Endothelial cell of umbilical vein (primary cell): ENCODE results near the gene APOBEC4. TPM values are rescaled to one million over a fixed set of nuclear protein-coding genes. Genes with fewer than 3 reads are reported as not detected.

ENCODE experiments used
- BruUV-seq: library from RNA; stranded (reverse); fragments of 400-500 nt; replicated peaks from 2 replicates; lab custom pipeline; 2021; lab: Mats Ljungman, UMichigan
- CTCF ChIA-PET: fragments of 300-600, 350-600 bp; sonication (Branson Sonifier 250); formaldehyde crosslinking; loops from one replicate; lab custom pipeline; 2021; ENCODE audit warnings: antibody characterized with exemption, inconsistent platforms; lab: Charles Lee
- POLR2A ChIA-PET: fragments of 300-600, 350-600 bp; sonication (Branson Sonifier 250); formaldehyde crosslinking; loops from one replicate; lab custom pipeline; 2021; ENCODE audit warnings: antibody characterized with exemption, inconsistent platforms; lab: Charles Lee
- DNase-seq: peaks from one replicate; pipeline ENCODE4 v3.0.0-alpha.2; 2011; ENCODE audit warnings: low read depth, low spot score
- FAIRE-seq: peaks from 2 replicates; lab custom pipeline; 2011; peaks lifted over from hg19 to GRCh38; lab: Jason Lieb, UNC
- H2AFZ ChIP-seq: 2 replicates; pipeline ENCODE4 v1.6.0; 2012; ENCODE audit warnings: low read depth, low read length, control low read depth, inconsistent platforms
- H3K27ac ChIP-seq: 2 replicates; pipeline ENCODE4 v1.5.1; 2011; ENCODE audit warnings: low read depth, mild to moderate bottlenecking, control low read depth, low read length, moderate library complexity; ENCODE audit not compliant: insufficient read depth
- H3K27me3 ChIP-seq, 2 experiments: 2 replicates each; pipeline versions ENCODE4 v1.6.0 to v1.6.1; 2011; ENCODE audit warnings: low read length in 2 of 2, mixed read lengths in 1 of 2; ENCODE audit not compliant: control insufficient read depth in 2 of 2, insufficient read depth in 2 of 2
- H3K36me3 ChIP-seq, 2 experiments: 2 replicates in 1 of 2; 3 replicates in 1 of 2; pipeline ENCODE4 v1.5.1; 2011; ENCODE audit warnings: low read length in 2 of 2, mild to moderate bottlenecking in 1 of 2, moderate library complexity in 1 of 2; ENCODE audit not compliant: control insufficient read depth in 2 of 2, insufficient read depth in 2 of 2; ENCODE audit errors: extremely low read depth in 1 of 2
- H3K4me1 ChIP-seq: 3 replicates; pipeline ENCODE4 v1.5.1; 2011; ENCODE audit warnings: mild to moderate bottlenecking, low read length; ENCODE audit not compliant: control insufficient read depth, insufficient read depth; ENCODE audit errors: extremely low read depth
- H3K4me2 ChIP-seq: 2 replicates; pipeline ENCODE4 v1.6.1; 2011; ENCODE audit warnings: low read length, control low read depth, mixed read lengths; ENCODE audit not compliant: insufficient read depth
- H3K4me3 ChIP-seq, 3 experiments: fragments of 200-600 bp in 1 of 3; sonication (generic), shearing (Covaris generic) in 1 of 3; replicated peaks in 1 of 3; 2 replicates each; pipeline ENCODE4 v1.5.1; 2011 to 2016; ENCODE audit warnings: control low read depth in 3 of 3, low read length in 3 of 3, mild to moderate bottlenecking in 2 of 3, inconsistent platforms in 1 of 3, low read depth in 1 of 3, moderate library complexity in 1 of 3; ENCODE audit not compliant: insufficient read depth in 1 of 3
- H3K79me2 ChIP-seq: 2 replicates; pipeline ENCODE4 v1.6.0; 2012; ENCODE audit warnings: low read length, inconsistent platforms; ENCODE audit not compliant: control insufficient read depth, insufficient read depth
- H3K9ac ChIP-seq: replicated peaks from 2 replicates; pipeline ENCODE3; 2011; ENCODE audit warnings: low read length, control low read depth; ENCODE audit not compliant: insufficient read depth; ENCODE audit errors: extremely low read depth
- H3K9me1 ChIP-seq: replicated peaks from 3 replicates; pipeline ENCODE4 v1.6.0; 2011; ENCODE audit warnings: mild to moderate bottlenecking, low read length; ENCODE audit not compliant: control insufficient read depth, insufficient read depth; ENCODE audit errors: extremely low read depth
- H3K9me3 ChIP-seq: replicated peaks from 2 replicates; pipeline ENCODE4 v1.5.1; 2012; ENCODE audit warnings: low read length, inconsistent platforms; ENCODE audit not compliant: control insufficient read depth, insufficient read depth
- H4K20me1 ChIP-seq: replicated peaks from 2 replicates; pipeline ENCODE3; 2011; ENCODE audit warnings: mild to moderate bottlenecking, low read length; ENCODE audit not compliant: control insufficient read depth, insufficient read depth; ENCODE audit errors: extremely low read depth
- EZH2 ChIP-seq: IDR thresholded peaks from 2 replicates; pipeline ENCODE4 v1.6.1; 2012; ENCODE audit warnings: borderline replicate concordance, low read depth, mild to moderate bottlenecking, moderate library complexity, low read length, inconsistent platforms; ENCODE audit not compliant: severe bottlenecking
- FOS ChIP-seq: IDR thresholded peaks from 2 replicates; pipeline ENCODE4 v1.6.1; 2011; ENCODE audit warnings: mild to moderate bottlenecking, low read length, moderate library complexity, borderline replicate concordance; ENCODE audit not compliant: insufficient read depth
- GATA2 ChIP-seq: IDR thresholded peaks from 2 replicates; pipeline ENCODE4 v1.7.0; 2011; ENCODE audit warnings: low read depth, mild to moderate bottlenecking, moderate library complexity, mixed read lengths, low read length; ENCODE audit not compliant: insufficient read length, insufficient read depth
- JUN ChIP-seq: IDR thresholded peaks from 2 replicates; pipeline ENCODE4 v1.6.1; 2011; ENCODE audit warnings: borderline replicate concordance, low read depth; ENCODE audit not compliant: insufficient read length, insufficient read depth
- MYC ChIP-seq: IDR thresholded peaks from one replicate; pipeline ENCODE4 v1.6.1; 2011; ENCODE audit warnings: mild to moderate bottlenecking, low read depth, low read length
- POLR2A ChIP-seq: IDR thresholded peaks from 2 replicates; pipeline ENCODE4 v1.6.1; 2012; ENCODE audit warnings: low read depth, mild to moderate bottlenecking, control low read depth, low read length
- POLR2AphosphoS5 ChIP-seq: IDR thresholded peaks from 2 replicates; pipeline ENCODE4 v1.6.1; 2012; ENCODE audit warnings: low read depth, mild to moderate bottlenecking, control low read depth, low read length, moderate library complexity; ENCODE audit not compliant: insufficient read depth
- dilution Hi-C: fragments of 300-500 bp; cut with MboI; formaldehyde crosslinking; loops from one replicate; pipeline ENCODE4 v1.15.0; 2019; ENCODE audit warnings: low sequenced_read_pairs; ENCODE audit not compliant: extremely low pct_ligation_motif_present
- intact Hi-C: fragments of 100-400 bp; cut with micrococcal nuclease; formaldehyde crosslinking; loops from one replicate; pipeline ENCODE4 v1.10.0; 2022
- polyA plus RNA-seq, 4 experiments: library from polyadenylated mRNA; depleted of rRNA in 3 of 4; stranded (reverse) in 3 of 4; unstranded in 1 of 4; fragments of >200 nt; gene quantifications; 2 replicates each; pipeline versions ENCODE4 v1.2.1 to v1.2.3, GENCODE V29; 2011 to 2012; ENCODE audit warnings: missing spikeins in 1 of 4
- total RNA-seq: library from RNA; stranded (reverse); gene quantifications from 2 replicates; pipeline ENCODE4 v1.2.3, GENCODE V29; 2021
- TF ChIP-seq, protein P1 (sequence below), 2 donors: IDR thresholded peaks; 1 replicate in 1 of 2; 2 replicates in 1 of 2; pipeline ENCODE4 v1.5.1; 2011; ENCODE audit warnings: low read length in 2 of 2, mild to moderate bottlenecking in 2 of 2, moderate library complexity in 2 of 2, control low read depth in 1 of 2, inconsistent platforms in 1 of 2, low read depth in 1 of 2; ENCODE audit not compliant: insufficient read depth in 1 of 2; ENCODE audit errors: extremely low read depth in 1 of 2
- TF ChIP-seq, protein P2 (sequence below): IDR thresholded peaks from 2 replicates; pipeline ENCODE4 v1.6.1; 2011; ENCODE audit not compliant: insufficient read depth, insufficient read length

Gene APOBEC4
- total and polyA plus RNA-seq, 2 donors (not counting 3 experiments of a cell fraction or from before 2014, with no cell fraction given) = not detected

DNA sequence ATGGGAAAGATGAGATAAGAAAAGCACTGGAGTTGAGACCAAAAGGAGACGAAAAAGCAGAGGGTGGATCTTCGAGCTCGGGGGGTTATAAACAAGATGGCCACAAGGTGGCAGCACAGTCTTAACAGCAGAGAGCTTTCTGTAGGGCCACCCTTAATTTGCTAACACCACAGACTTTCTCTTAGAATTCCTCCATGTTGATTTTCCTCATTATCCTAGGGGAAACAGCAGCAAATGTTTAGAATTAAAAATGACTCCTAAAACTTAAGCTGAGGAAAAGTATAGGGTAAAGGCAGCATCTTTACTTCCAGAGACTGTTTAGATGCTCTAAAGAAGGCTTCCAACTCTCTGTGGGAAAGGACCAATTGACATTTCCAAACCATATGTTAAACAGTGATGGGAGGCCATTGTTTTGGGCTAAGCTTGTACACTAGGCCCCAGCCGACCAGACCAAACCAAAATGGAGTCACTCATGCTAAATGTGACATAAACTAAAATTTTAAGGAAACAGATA is 2.5 kb upstream of the APOBEC4 start:
- peak overlapping the region; percentile 78 for H2AFZ ChIP-seq
- ChIA-PET CTCF (interaction anchor here (0.5 to 6.2 kb wide), 39 partner anchors 9 to 1036 kb away, joined by 3 to 307 read pairs (median 5); partner anchors contain the start of genes C1orf21, RGL1 and TSEN15), POLR2A (interaction anchor here (1.3 kb wide), 1 partner anchor 260 kb away, joined by 4 read pairs; no protein-coding TSS in a partner anchor)
- no peaks in the 10 kb centered on the region for H3K9me1 ChIP-seq
- dilution Hi-C loops (no loop called here), intact Hi-C loops (loop anchor here (1.0 to 2.0 kb wide), 6 partner anchors 30 to 567 kb away; partner anchors contain the start of gene RGL1)
- H3K36me3 ChIP-seq = no peaks in the 10 kb centered on the region
- no peak overlapping the region for H3K27ac ChIP-seq
- no peak overlapping the region for H3K9ac ChIP-seq
- H3K79me2 ChIP-seq = no peaks in the 10 kb centered on the region
- TF ChIP-seq, protein P1, sequence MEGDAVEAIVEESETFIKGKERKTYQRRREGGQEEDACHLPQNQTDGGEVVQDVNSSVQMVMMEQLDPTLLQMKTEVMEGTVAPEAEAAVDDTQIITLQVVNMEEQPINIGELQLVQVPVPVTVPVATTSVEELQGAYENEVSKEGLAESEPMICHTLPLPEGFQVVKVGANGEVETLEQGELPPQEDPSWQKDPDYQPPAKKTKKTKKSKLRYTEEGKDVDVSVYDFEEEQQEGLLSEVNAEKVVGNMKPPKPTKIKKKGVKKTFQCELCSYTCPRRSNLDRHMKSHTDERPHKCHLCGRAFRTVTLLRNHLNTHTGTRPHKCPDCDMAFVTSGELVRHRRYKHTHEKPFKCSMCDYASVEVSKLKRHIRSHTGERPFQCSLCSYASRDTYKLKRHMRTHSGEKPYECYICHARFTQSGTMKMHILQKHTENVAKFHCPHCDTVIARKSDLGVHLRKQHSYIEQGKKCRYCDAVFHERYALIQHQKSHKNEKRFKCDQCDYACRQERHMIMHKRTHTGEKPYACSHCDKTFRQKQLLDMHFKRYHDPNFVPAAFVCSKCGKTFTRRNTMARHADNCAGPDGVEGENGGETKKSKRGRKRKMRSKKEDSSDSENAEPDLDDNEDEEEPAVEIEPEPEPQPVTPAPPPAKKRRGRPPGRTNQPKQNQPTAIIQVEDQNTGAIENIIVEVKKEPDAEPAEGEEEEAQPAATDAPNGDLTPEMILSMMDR (IDR thresholded peaks at IDR 0.05; ENCODE audit: extremely low read depth in 1 of 2, insufficient read depth in 1 of 2, low read depth in 1 of 2, low read length in 2 of 2) = peak; percentile 73 to 81
- no peak for TF ChIP-seq MYC
- FAIRE-seq (peak; percentile 91), DNase-seq (peak; percentile 81)
- peak overlapping the region; percentile 63 for H3K4me2 ChIP-seq
- no peak overlapping the region for H3K4me3 ChIP-seq
- H3K9me3 ChIP-seq = no peaks in the 10 kb centered on the region
- no peaks in the 10 kb centered on the region for H4K20me1 ChIP-seq
- BruUV-seq = no TSS peak
- H3K27me3 ChIP-seq = no peaks in the 10 kb centered on the region
- H3K4me1 ChIP-seq = peaks cover 27% of the 10 kb centered on the region

DNA sequence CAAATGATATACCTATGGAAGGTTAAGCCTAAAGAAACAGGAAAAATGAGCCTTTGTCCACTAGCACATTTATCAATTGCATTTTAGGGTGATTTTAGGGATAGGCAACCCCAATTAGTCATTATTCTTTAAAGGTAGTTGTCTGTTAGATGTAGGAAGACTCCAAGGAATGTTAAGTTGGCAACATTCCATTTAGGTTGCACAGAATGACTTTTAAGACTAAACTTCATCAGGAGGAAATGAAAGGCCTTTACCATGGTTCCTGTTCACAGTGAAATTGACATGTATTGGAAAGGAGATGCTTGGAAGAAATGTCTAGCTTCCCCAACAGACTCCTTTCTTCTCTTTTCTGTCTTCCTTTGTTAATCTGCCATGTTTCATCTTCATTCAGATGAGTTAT is 1.6 kb upstream of the APOBEC4 start:
- TF ChIP-seq JUN (no peak), FOS (no peak), GATA2 (no peak), EZH2 (no peak), MYC (no peak), POLR2AphosphoS5 (no peak), POLR2A (no peak)
- TF ChIP-seq, protein P2, sequence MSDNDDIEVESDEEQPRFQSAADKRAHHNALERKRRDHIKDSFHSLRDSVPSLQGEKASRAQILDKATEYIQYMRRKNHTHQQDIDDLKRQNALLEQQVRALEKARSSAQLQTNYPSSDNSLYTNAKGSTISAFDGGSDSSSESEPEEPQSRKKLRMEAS = no peak
- TF ChIP-seq, protein P1 (IDR thresholded peaks at IDR 0.05; ENCODE audit: extremely low read depth in 1 of 2, insufficient read depth in 1 of 2, low read depth in 1 of 2, low read length in 2 of 2) = no peak
- H3K79me2 ChIP-seq = no peaks in the 10 kb centered on the region
- no peak overlapping the region for H3K4me3 ChIP-seq
- H3K36me3 ChIP-seq = no peaks in the 10 kb centered on the region
- H3K27me3 ChIP-seq = no peaks in the 10 kb centered on the region
- no peaks in the 10 kb centered on the region for H4K20me1 ChIP-seq
- FAIRE-seq (peak; percentile 24), DNase-seq (no peak)
- peak overlapping the region; percentile 63 for H3K4me2 ChIP-seq
- H3K9me1 ChIP-seq = no peaks in the 10 kb centered on the region
- no peak overlapping the region for H3K9ac ChIP-seq
- peaks cover 27% of the 10 kb centered on the region for H3K4me1 ChIP-seq
- no peak overlapping the region for H3K27ac ChIP-seq
- no TSS peak for BruUV-seq
- intact Hi-C loops (loop anchor here (1.0 to 2.0 kb wide), 6 partner anchors 31 to 568 kb away; partner anchors contain the start of gene RGL1), dilution Hi-C loops (no loop called here)
- H3K9me3 ChIP-seq = no peaks in the 10 kb centered on the region
- ChIA-PET CTCF (interaction anchor here (0.9 to 6.2 kb wide), 12 partner anchors 21 to 1009 kb away, joined by 3 to 307 read pairs (median 6); partner anchors contain the start of gene TSEN15), POLR2A (no interaction called here)
- H2AFZ ChIP-seq = no peak overlapping the region
